ENCODE results near the gene UST. TPM values are rescaled to one million over a fixed set of nuclear protein-coding genes. Genes with fewer than 3 reads are reported as not detected.
"Not testable (repeated sequence)": the region's sequence is repeated elsewhere in the genome, so short reads cannot be mapped to it uniquely, and the experiment has no call there.

Gene UST
- total and polyA plus RNA-seq, 8 donors: 3.7 to 20.9 (median 8.6) TPM

DNA sequence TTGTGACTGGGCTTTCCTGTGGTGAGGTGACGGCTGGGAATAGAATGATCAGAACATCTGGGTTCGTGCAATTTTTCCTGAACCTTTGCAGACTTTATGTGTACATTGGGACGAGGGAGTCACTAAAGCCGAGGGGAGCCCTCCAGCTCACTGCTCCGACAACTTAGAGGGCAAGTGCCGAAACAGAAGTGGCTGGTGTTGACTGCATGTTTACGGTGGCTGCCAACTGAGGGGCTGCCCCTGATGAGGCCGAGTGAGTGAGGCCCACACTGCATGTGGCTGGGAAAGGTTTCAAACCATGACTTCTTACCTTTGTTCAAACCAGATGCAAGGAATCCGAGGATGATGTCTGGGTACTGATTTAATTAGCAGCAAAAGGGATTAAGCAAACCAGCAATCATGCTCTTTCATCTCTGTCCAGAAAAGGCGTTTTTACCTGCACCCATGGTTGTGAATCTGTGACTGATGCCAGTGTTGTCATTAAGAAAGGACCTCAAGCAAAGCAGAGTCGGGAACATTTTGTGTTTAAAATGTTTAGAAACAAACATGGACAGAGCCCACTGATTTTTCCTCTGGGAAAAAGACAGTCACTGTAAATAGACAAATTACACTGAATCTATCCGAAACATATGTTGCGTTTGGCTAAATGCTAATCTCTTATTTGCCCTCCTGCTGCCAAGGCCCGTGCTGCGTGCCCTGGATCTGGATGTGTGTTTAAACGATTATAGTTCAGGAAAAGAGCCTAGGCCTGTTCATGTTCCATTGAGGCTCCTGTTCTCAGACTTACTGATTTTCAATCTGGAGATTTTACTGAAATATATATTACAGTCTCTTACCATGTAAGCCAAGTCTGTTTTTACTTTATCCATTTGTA, 105.1 kb downstream of the UST start:
- WGBS, 2 donors: 34 to 37% methylated on average over 16 of the region's 16 CpGs
- Histone ChIP-seq H3K4me3 (no peak overlapping the region), H3K9me3 (no peaks in the 10 kb centered on the region), H3K36me3 (no peaks in the 10 kb centered on the region), H3K4me1 (peaks cover 22 to 34% (median 29%) of the 10 kb centered on the region in 3 donors), H3K27me3 (no peaks in the 10 kb centered on the region), H3K27ac (peak overlapping the region; percentile 14 to 59 (median 44))
- ATAC-seq (peak; percentile 86 to 91 (median 88)), DNase-seq (peak; percentile 59 to 77 (median 68)), FAIRE-seq (no peak)
- intact Hi-C loops (cut with DNase I): no loop called here
- TF ChIP-seq CTCF (IDR thresholded peaks at IDR 0.05): no peak

DNA sequence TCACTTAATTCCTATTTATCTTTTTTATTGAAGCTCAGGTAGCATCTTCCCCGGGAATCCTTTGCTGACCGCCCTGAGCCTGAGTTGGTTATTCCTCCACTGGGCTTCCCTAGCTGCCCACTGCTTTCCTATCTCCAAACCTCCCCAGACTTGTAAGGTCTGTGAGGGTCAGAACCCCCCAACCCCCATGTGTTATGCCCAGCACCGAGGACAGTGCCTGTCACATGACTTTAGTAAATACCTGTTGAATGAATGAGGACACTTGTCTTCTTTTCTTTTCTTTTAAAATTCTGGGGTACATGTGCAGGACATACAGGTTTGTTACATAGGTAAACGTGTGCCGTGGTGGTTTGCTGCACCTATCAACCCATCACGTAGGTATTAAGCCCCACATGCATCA, 105.9 kb downstream of the UST start:
- no peaks in the 10 kb centered on the region for H3K27me3 ChIP-seq
- no peak for FAIRE-seq
- intact Hi-C loops (cut with DNase I): no loop called here
- ATAC-seq: no peak
- DNase-seq: no peak
- no peaks in the 10 kb centered on the region for H3K9me3 ChIP-seq
- WGBS, 2 donors: 64 to 69% methylated on average over 6 of the region's 6 CpGs
- peak overlapping the region in 3 of 4 donors; percentile 14 to 59 (median 50) for H3K27ac ChIP-seq
- H3K4me3 ChIP-seq: no peak overlapping the region
- no peak for TF ChIP-seq CTCF (IDR thresholded peaks at IDR 0.05)
- H3K4me1 ChIP-seq: peaks cover 19 to 27% (median 25%) of the 10 kb centered on the region in 3 donors
- no peaks in the 10 kb centered on the region for H3K36me3 ChIP-seq

- DNase-seq; intact Hi-C loops (cut with DNase I); H3K9me3 ChIP-seq; H3K27me3 ChIP-seq; ATAC-seq; H3K4me3 ChIP-seq; FAIRE-seq; H3K27ac ChIP-seq; H3K36me3 ChIP-seq: not testable (repeated sequence)
- peaks cover 15 to 25% (median 25%) of the 10 kb centered on the region in 3 donors for H3K4me1 ChIP-seq
- WGBS, 2 donors: 82 to 87% methylated on average over 3 of the region's 3 CpGs
Observed at GRCh38 chr6:148853113-148853512, 106.3 kb downstream of the UST start.

DNA sequence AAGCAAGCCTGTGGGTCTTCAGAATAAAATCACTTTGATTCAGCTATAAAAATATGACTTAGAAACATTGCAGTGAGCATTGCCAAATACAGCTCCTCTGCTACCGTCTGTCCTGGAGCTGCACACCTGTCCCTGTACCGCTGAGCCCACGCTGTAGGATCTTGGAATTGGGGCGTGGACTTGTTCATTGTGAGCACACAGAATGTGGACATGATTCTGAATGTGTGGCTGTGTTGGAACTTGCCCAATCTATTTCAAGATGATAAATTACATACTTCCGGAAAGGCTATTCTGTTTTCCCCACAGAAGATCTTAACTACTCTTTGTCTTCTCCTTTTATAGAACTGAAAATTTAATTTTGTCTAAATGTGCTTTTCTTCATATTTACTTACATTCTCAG, 107.3 kb downstream of the UST start:
- Histone ChIP-seq H3K36me3 (no peaks in the 10 kb centered on the region), H3K4me3 (no peak overlapping the region), H3K27me3 (no peaks in the 10 kb centered on the region), H3K9me3 (no peaks in the 10 kb centered on the region), H3K4me1 (peaks cover 13 to 25% (median 25%) of the 10 kb centered on the region in 3 donors), H3K27ac (no peak overlapping the region)
- ATAC-seq (peak in 2 of 4 donors; percentile 34 to 37), FAIRE-seq (no peak), DNase-seq (no peak)
- intact Hi-C loops (cut with DNase I): no loop called here
- TF ChIP-seq CTCF (IDR thresholded peaks at IDR 0.05): no peak
- WGBS, 2 donors: 4 to 8% methylated on average over 5 of the region's 5 CpGs

DNA sequence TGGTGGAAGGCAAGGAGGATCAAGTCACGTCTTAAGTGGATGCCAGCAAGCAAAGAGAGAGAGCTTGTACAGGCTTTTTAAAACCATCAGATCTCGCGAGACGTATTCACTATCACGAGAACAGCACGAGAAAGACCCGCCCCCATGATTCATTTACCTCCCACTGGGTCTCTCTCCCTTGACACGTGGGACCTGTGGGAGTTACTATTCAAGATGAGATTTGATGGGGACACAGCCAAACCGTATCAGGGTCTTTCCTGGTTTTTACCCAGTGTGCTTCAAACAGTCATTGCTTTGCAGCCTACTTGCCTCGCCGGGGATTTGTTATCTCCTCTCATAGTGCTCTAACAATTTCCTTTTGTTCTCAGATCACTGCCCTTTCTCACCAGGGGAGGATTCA, 108.2 kb downstream of the UST start:
- no peak for FAIRE-seq
- WGBS, 2 donors: 74 to 76% methylated on average over 11 of the region's 11 CpGs

More for the DNA sequence above, 108.2 kb downstream of the UST start:
- DNase-seq (no peak), ATAC-seq (no peak)
- Histone ChIP-seq H3K9me3 (no peaks in the 10 kb centered on the region), H3K4me1 (peaks cover 13 to 25% (median 25%) of the 10 kb centered on the region in 3 donors), H3K4me3 (no peak overlapping the region), H3K27me3 (no peaks in the 10 kb centered on the region), H3K27ac (no peak overlapping the region), H3K36me3 (no peaks in the 10 kb centered on the region)
- TF ChIP-seq CTCF (IDR thresholded peaks at IDR 0.05): no peak
- intact Hi-C loops (cut with DNase I): no loop called here
